Endothelial cell (in vitro differentiated cells): Measurements from ENCODE around the gene SERPINA6. TPM values are rescaled to one million over a fixed set of nuclear protein-coding genes. Genes with fewer than 3 reads are reported as not detected.

ENCODE experiments used
- DNase-seq: peaks from one replicate; pipeline ENCODE4 v3.0.0; 2021; ENCODE audit warnings: low spot score
- H3K27ac Mint-ChIP-seq: one replicate; pipeline ENCODE4 v1.8.0; 2021; ENCODE audit warnings: mixed read lengths, inconsistent platforms; ENCODE audit not compliant: unreplicated experiment
- H3K27me3 Mint-ChIP-seq: one replicate; pipeline ENCODE4 v1.8.0; 2021; ENCODE audit warnings: mild to moderate bottlenecking, moderate library complexity, mixed read lengths, inconsistent platforms; ENCODE audit not compliant: unreplicated experiment
- H3K36me3 Mint-ChIP-seq: one replicate; pipeline ENCODE4 v1.8.0; 2021; ENCODE audit warnings: mild to moderate bottlenecking, low read depth, mixed read lengths, inconsistent platforms; ENCODE audit not compliant: unreplicated experiment
- H3K4me1 Mint-ChIP-seq: one replicate; pipeline ENCODE4 v1.8.0; 2021; ENCODE audit warnings: mild to moderate bottlenecking, mixed read lengths, inconsistent platforms; ENCODE audit not compliant: unreplicated experiment
- H3K4me3 Mint-ChIP-seq: one replicate; pipeline ENCODE4 v1.8.0; 2021; ENCODE audit warnings: mild to moderate bottlenecking, mixed read lengths, inconsistent platforms; ENCODE audit not compliant: unreplicated experiment
- H3K9me3 Mint-ChIP-seq: one replicate; pipeline ENCODE4 v1.8.0; 2021; ENCODE audit warnings: mixed read lengths, inconsistent platforms; ENCODE audit not compliant: unreplicated experiment
- CTCF ChIP-seq: fragments of 200-600 bp; sonication (generic); IDR thresholded peaks from one replicate; pipeline ENCODE4 v1.5.0; 2021; ENCODE audit warnings: antibody characterized with exemption; ENCODE audit not compliant: unreplicated experiment
- total RNA-seq: library from RNA; stranded (reverse); fragmentation: NEBNext Ultra II Directional; extraction: Animal tissue kit (Norgen Biotek cat#: 25700); gene quantifications from one replicate; pipeline ENCODE4 v1.2.1, GENCODE V29; 2021; ENCODE audit not compliant: unreplicated experiment

Gene SERPINA6
- total RNA-seq, 1 donor from 2014 or later, result not detected

GRCh38 chr14:94332587-94332986 is 9.5 kb upstream of the SERPINA6 start:
- H3K27me3 Mint-ChIP-seq, result peaks cover 4% of the 10 kb centered on the region
- no peak for TF ChIP-seq CTCF
- H3K36me3 Mint-ChIP-seq, result no peaks in the 10 kb centered on the region
- no peak overlapping the region for H3K27ac Mint-ChIP-seq
- no peak overlapping the region for H3K4me3 Mint-ChIP-seq
- peaks cover 3% of the 10 kb centered on the region for H3K4me1 Mint-ChIP-seq
- no peak for DNase-seq
- H3K9me3 Mint-ChIP-seq, result no peaks in the 10 kb centered on the region

GRCh38 chr14:94332063-94332583 is 9.0 kb upstream of the SERPINA6 start:
- no peak for TF ChIP-seq CTCF
- no peak overlapping the region for H3K27ac Mint-ChIP-seq
- H3K27me3 Mint-ChIP-seq, result peaks cover 4% of the 10 kb centered on the region
- no peaks in the 10 kb centered on the region for H3K36me3 Mint-ChIP-seq
- no peaks in the 10 kb centered on the region for H3K9me3 Mint-ChIP-seq
- H3K4me1 Mint-ChIP-seq, result peaks cover 7% of the 10 kb centered on the region
- H3K4me3 Mint-ChIP-seq, result no peak overlapping the region
- DNase-seq, result no peak

- H3K36me3 Mint-ChIP-seq, result no peaks in the 10 kb centered on the region
- DNase-seq, result no peak
- H3K27me3 Mint-ChIP-seq, result peaks cover 4% of the 10 kb centered on the region
- H3K4me1 Mint-ChIP-seq, result peaks cover 7% of the 10 kb centered on the region
- TF ChIP-seq CTCF, result no peak
- no peak overlapping the region for H3K4me3 Mint-ChIP-seq
- no peaks in the 10 kb centered on the region for H3K9me3 Mint-ChIP-seq
- H3K27ac Mint-ChIP-seq, result no peak overlapping the region
These were observed 8.3 kb upstream of the SERPINA6 start for GRCh38 chr14:94331462-94331861.

- Mint-ChIP-seq H3K27me3 (peaks cover 4% of the 10 kb centered on the region), H3K4me1 (peaks cover 7% of the 10 kb centered on the region), H3K27ac (no peak overlapping the region), H3K9me3 (no peaks in the 10 kb centered on the region), H3K36me3 (no peaks in the 10 kb centered on the region), H3K4me3 (no peak overlapping the region)
- TF ChIP-seq CTCF, result no peak
- DNase-seq, result no peak
These were observed 7.7 kb upstream of the SERPINA6 start for GRCh38 chr14:94330857-94331256.

GRCh38 chr14:94330432-94330831 is 7.3 kb upstream of the SERPINA6 start:
- TF ChIP-seq CTCF, result no peak
- H3K4me3 Mint-ChIP-seq, result no peak overlapping the region
- H3K9me3 Mint-ChIP-seq, result no peaks in the 10 kb centered on the region
- H3K4me1 Mint-ChIP-seq, result peaks cover 7% of the 10 kb centered on the region
- DNase-seq, result no peak
- peaks cover 4% of the 10 kb centered on the region for H3K27me3 Mint-ChIP-seq
- H3K36me3 Mint-ChIP-seq, result no peaks in the 10 kb centered on the region
- no peak overlapping the region for H3K27ac Mint-ChIP-seq
